ENCODE data around the gene PRKCD.

The PRKCD gene

DNA sequence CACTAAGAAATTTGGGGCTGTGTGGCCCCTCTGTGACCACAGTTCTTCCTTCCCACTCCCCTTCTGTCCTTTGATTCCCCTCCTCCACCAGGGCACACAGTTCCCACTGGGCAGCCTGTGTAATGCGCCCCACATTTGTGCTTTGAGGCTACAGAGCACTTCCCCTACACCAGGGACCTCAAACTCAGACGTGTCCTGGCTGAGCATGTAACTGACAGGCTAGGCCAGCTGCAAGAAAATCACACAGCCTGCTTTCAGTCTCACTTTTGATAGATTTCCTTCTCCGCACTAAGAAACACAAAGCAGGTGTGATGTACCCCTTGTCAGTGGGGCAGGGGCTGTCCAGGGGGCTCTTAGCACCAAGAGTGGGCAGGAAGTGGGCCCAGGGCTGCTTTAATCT, 29.6 kb downstream of the PRKCD start:
- DNase-seq (no peak), ATAC-seq (no peak)

DNA sequence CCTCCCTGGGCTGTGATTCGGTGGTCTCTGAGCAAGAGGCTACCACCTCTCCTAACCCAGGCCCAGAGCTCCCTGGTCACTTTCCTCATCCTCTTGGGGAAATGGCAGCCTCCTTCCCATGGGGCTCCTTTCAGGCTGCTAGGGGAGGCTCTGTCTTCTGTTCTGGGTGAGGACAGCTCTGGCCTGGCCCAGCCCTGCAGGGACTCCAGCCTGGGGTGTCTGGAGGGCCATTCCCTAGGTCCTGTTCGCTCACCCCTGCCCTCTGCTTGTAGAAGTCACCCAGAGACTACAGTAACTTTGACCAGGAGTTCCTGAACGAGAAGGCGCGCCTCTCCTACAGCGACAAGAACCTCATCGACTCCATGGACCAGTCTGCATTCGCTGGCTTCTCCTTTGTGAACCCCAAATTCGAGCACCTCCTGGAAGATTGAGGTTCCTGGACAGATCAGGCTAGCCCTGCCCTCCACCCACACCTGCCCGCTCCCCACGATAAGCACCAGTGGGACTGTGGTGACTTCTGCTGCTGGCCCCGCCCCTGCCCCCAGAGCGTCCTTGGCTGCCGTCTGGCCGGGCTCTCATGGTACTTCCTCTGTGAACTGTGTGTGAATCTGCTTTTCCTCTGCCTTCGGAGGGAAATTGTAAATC, 30.9 kb downstream of the PRKCD start:
- no peak for DNase-seq
- no peak for ATAC-seq

DNA sequence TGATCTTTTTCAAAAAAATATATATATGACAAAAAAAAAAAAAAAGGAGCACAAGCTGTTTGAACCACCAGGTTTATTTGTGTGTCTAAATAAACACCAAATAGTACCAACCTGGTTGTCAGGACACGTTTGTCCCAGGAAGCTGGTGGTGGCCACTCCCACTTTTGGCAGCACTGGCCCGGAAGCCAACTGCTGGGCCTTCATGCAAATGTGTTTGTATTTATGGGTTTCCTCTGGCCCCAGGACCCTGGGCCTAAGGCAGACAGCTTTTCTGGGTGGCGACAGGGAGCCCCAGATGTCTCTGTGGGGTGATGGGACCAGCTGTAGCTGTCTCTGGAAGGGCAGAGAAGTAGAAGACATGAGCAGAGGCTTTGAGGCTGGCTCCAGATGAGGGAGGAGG, 31.6 kb downstream of the PRKCD start:
- no peak for ATAC-seq

DNA sequence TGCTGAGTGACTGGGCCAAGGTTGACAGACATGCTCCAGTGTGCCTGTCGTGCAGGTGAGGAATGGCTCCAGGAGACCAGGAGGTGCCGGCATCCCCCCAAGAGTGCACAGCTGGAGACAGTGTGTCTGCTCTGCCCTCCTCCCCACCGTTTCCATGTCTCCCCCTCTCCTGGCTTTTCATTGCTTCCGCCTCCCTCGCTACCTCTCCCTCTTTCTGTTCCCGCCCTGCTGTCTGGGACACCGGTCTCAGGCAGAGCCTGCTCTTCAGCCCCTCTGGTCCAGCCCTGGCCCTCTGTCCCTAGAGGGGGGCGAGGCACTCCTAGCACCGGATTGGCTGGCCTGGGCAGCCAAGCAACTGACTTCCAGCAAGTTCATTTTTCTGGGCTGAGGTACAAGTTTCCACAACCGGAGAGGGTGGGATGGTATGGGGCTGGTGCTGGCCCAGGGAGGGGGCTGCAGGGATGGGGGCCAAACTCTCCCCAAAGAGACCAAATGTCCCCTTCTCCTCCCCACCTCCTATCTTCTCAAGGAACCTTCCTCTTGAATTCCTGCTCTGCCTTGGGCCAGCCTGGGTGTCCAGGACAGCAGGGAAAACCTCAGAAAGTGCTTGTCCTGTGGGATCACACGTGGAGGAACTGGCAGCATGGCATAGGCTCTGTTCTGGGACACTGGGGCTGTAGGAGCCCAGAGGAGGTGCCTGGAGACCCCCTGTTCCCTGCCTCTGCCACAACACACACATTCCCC, 32.6 kb downstream of the PRKCD start:
- ATAC-seq (no peak), DNase-seq (no peak)

More for the DNA sequence above, 31.6 kb downstream of the PRKCD start:
- DNase-seq, result no peak

DNA sequence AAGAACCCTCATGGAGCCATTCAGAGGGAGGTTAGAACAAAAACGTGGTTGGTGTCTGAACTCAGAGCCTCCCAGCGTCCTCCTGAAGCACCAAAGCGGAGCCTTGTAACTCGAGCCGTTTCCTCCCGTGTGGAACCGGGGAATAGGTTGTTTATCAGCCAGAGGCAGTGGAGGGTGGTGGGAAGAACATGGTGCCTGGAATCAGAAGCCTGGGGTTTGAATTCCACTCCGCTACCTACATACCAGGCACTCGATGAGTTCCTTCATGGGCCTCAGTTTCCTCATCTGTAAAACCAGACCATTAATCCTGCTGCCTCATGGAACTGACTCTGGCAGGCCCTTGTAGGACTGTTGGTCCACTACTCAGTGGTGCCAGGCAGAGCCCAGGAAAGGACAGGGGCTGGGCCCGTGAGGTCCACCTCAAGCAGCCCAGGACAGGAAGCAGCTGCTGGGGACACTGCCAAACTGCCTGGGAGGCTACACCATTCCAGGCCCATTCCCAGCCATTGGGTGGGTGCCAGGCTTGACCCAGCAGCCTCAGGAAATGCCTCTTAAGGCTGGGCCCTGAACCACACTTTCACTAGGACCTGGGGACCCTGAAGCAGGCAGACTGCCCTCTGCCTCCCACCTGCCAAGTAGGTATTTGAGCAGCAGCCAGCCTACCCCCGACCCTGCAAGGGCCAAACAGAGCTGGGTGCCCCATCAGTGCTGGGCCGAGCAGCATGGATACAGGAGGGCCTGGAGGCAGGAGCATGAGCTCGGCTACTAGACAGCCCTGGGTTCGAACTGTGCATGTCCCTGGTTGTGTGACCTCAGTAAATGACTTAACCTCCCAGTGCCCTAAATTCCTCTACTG, 33.4 kb downstream of the PRKCD start:
- DNase-seq (no peak), ATAC-seq (no peak)

DNA sequence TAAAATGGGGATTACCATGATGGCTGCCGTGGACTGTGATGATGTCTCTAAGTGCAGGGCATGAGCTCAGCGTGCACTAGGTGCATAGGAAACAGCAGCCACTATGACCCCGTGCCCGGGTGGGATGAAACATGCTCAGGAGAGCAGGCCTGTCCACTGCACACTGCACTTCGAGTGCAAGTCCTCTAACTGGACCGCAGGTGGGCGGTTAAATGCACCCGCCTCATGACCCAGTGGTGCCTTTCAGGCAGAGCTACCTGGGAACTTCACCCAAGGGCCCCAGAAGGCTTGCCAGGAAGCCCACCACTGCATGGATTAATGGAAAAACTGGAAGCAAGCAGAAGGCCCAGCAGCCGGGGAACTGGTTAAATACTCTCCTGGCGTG, 34.0 kb downstream of the PRKCD start:
- DNase-seq (no peak), ATAC-seq (no peak)

DNA sequence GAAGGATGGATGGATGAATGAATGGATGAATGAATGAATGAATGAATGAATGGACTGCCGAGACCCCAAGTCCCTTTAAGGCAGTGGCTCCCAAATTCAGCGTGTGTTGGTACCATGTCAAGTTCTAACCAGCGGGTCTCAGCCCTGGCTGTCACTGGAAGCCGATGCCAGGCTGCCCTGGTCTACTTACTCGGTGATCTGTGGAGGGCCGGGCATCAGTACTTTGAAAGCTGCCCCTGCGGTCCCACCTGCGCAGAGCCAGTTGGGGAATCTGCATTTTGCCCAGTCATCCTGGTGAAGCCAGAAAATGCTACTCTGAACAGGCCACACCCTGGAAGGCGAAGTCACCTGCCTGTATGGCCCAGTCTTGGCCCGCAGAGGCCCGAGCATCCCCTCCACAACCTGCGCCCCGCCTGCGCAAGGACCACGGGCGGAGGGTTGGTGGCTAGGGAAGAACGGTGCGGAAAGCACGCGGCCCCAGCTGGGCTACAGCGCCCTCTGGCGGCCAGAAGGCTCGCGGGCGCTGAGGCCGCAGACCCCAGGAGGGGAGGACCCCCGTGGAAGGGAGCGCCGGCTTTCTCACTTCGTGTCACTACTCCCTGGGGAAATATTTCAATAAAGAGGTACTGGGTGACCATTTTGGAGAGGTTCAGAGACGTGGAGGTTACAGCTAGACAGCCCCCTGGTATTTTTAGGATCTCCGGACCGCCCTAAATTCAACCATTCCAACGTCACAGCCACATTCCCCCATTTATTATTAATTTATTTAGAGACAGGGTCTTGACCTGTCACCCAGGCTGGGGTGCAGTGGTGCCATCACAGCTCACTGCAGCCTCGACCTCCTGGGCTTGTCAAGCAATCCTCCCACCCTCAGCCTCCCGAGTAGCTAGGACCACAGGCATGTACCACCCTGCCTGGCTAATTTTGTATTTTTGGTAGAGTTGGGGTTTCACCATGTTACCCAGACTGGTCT, 34.9 kb downstream of the PRKCD start:
- DNase-seq, result peak; percentile 74

DNA sequence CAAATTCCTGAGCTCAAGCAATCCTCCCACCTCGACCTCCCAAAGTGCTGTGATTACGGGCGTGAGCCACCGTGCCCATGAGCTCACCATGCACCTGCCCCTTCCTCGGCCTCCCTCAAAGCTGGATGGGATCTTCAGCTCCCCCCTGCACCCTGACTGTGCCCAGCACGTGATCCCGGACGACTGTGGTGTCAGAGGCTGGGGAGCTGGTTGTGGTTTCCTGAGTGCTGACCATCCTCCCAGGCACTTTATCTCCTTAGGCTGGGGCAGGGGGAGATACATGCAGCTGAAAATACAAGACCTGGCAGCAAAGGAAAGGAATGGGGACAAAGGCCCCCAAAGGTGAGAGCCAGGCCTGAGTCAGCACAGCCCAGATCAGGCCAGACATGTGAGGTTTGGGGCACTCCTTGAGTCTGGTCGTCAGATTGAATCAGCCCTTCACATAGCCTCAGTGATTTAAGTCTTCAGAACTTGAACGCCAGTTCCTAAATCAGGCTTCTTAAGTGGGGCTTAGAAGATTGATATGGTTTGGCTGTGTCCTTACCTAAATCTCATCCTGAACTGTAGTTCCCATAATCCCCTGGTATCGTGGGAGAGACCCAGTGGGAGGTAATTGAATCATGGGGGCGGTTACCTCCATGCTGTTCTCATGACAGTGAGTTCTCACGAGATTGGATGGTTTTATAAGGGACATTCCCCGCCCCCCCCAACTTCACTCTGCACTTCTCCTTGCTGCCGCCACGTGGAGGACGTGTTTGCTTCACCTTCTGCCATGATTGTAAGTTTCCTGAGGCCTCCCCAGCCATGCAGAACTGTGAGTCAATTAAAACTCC, 35.8 kb downstream of the PRKCD start:
- peak; percentile 45 for ATAC-seq
- DNase-seq, result peak; percentile 39

More for the DNA sequence above, 34.9 kb downstream of the PRKCD start:
- peak; percentile 73 for ATAC-seq

DNA sequence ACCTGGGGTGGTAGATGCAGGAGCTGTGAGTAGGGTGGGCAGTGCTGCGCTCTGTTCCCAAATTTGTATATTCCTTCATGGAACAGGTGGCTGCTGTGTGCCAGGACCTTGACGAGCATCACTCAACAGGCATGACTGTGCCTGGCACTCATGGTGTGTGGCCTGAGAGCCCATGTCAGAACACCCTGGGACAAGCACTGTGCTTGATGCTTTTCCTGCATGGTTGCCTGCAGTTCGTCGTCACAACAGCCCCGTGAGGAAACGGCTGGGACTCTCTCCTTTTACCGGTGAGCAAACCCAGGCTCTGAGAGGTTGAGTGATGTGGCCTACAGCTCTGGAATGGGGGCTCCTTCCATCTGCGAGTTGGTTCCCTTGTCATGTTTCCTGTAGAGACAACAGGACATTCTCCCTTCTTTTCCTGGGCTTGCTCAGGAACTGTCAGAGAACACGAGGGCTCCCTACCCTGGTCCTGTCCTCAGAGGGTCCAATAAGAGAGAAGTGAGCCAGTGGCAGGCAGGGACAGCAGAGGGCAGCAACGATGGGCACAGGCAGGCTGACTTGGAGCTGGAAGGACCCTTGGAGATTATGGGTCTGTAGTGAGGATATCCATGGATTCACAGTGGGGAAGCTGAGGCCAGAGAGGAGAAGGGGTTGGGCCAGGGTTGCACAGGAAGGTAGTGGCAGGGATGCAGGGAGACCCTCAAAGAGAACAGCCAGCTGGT, 37.4 kb downstream of the PRKCD start:
- no peak for DNase-seq
- ATAC-seq, result no peak

DNA sequence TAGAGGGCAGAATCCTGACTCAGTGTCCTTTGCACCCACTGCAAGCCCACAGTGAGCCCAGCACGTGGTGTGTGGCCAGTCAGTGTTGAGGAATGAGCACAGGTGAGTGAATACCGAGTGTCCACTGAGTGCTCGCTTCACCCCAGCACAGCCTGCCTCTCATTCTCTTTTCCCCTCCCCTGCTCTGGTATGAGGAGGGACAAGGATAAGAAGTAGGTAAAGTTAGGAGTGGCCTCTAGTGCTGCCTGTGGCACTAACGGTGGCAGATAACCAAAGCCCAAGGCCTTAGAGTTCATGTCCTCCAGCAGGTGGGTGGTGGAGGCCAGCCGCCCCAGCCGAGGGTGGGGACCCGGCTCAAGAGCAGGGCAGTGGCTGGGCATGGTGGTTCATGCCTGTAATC, 38.0 kb downstream of the PRKCD start:
- DNase-seq, result no peak
- no peak for ATAC-seq

DNA sequence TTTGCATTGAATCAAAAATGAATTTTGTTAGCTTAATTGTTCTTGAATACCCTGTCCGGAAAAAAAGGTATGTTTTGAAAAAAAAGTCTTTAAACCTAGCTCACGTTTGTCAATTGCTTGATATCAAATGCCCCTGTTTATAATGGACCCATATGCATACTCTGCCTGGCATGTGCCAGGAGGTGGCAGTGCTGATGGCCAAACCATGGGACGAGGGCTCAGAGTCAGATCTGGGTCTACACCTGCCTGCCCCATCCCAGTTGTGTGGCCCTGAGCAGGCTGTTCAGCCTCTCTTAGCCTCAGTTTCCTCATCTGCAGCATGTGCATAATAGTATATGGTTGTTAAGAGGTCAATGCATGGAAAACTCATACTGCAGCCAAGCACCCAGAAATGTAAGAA, 38.8 kb downstream of the PRKCD start:
- ATAC-seq (no peak), DNase-seq (no peak)

DNA sequence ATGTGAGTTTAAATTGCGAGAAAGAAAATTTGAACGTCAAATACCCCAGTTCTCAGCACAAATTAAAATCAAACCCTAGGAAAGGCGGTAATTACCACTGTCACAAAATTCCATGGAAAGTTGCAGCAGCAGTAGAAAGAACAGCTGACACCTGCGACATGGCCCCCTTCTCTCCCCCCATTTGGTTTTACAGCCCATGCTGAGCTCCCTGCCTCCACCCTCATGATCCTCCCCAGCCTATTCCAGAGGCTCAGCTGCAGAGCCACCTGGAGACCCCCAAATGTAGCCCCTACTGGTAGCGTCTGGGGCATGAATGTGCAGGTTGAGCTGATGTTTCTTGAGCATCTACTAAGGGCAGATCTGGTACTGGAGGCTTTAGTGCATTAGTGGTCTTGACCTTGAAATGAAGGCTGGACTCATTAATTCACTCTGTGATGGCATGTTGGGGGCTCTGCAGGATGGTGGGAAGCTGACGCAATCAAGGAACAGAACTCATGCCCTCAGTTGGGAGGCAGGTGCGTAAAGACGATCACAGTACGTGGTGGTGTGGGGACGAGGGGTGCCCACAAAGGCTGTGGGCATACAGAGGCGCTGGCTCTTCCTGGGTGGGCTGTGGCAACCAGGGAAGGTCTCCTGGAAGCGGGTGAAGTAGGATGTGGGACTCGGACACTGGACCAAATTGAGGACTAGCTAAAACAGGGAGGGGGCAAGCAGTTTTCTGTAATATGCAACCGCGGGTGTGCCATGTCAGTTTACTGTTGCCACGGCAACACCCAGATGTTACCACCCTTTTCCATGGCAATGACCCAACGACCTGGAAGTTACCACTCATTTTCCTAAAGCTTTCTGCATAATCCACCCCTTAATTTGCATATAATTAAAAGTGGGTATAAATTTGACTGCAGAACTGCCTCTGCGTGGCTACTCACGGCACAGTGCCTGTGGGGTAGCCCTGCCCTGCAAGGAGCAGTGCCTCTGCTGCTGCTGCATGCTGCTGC, 39.8 kb downstream of the PRKCD start:
- DNase-seq (no peak), ATAC-seq (no peak)

DNA sequence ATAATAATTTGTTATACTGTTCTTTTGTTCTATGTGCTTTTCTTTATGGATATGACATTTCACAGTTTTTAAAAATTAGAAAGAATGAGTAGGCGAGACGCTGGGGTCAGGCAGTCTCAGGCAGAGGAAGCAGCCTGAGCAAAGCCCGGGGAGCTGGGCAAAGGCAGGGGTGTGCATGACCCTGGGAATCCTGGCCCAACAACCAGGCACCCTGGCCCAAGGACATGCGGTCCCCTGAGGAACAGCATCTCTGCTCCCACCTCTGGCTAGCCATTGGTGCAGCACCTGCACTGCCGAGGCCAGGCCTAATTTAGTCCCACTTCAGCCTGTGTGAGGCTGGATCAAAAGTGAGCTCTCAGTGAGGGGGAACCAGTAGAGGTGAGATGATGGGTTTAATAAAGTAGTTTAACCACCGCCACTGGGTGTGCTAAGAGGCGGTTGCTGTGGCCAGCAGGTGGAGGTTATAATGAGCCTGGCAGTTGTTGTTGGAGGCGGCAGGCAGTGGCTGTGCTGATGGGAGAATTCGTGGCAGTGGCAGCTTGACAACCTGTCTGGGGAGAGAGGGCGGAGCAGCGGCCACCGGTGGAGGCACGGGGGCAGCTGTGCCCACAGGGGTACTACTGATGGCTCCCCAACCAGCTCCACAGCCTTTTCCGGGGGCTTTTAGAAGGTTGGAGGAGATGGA, 41.5 kb downstream of the PRKCD start:
- DNase-seq (no peak), ATAC-seq (no peak)

DNA sequence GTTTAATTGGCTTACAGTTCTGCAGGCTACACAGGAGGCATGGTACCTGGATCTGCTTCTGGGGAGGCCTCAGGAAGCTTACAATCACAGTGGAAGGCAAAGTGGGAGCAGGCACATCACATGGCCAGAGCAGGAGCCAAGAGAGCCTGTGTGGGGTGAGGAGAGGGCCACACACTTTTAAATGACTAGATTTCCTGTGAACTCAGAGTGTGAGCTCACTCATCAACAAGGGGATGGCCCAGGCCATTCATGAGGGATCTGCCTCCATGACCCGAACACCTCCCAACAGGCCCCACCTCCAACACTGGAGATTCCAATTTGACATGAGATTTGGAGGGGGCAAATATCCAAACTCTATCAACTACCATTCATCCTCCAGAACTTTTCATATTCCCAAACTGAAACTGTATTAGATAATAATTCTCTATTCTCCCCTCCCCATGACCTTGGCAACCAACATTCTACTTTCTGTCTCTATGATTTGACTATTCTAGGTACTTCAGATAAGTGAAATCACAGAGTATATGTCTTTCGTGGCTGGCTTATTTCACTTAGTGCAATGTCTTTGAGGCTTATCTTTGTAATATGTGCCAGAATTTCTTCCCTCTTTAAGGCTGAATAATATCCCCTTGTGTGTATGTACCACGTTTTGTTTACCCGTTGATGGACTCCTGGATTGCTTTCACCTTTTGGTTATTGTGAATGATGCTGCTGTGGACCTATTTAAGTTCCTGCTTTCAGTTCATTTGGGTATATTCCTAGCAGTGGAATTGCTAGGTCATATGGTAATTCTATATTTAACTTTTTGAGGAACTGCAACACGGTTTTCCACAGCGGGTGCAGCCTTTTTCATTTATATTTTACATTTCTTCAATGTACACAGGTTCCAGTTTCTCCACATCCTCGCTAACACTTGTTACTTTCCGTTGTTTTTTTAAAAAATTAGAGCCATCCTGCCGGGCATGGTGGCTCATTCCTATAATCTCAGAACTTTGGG, 51.0 kb downstream of the PRKCD start:
- ATAC-seq (peak; percentile 49), DNase-seq (no peak)

DNA sequence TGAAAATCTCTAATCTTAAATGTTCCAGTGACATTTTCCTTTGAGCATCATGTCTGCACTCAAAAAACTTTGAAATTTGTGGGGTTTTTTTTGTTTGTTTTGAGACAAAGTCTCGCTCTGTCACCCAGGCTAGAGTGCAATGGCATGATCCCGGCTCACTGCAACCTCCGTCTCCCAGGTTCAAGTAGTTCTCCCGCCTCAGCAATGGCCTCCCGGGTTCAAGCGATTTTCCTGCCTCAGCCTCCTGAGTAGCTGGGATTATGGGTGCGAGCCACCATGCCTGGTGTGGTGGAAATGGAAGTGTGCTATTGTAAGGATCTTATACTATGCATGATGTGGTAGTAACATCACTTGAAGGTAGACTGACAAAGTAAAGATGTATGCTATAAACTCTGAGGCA, 52.3 kb downstream of the PRKCD start:
- DNase-seq (no peak), ATAC-seq (no peak)

DNA sequence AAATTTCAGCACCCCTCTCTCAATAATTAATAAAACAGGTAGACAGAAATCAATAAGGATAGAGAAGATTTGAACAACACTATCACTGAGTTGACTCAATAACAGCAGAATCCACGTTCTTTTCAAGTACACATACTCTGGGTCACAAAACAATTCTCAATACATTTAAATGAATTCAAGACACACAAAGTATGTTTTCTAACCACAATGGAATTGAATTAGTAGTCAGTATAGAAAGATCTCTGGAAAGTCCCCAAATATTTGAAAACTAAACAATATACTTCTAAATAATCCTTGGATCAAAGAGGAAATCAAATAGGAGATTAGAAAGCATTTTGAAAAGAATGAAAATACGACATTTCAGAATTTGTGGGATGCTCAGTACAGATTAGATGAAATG, 54.8 kb downstream of the PRKCD start:
- DNase-seq, result no peak
- ATAC-seq, result no peak

DNA sequence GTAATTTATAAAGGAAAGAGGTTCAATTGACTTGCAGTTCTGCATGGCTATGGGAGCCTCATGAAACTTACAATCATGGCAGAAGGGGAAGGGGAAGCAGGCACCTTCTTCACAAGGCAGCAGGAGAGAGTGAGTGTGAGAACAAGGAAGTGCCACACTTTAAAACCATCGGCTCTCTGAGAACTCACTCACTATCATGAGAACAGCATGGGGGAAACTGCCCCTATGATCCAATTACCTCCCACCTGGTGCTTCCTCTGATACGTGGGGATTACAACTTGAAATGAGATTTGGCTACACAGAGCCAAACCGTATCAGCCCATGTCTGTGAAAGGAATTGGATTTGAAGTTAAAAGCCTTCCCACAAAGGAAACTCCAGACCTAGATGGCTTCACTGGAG, 55.7 kb downstream of the PRKCD start:
- no peak for DNase-seq
- no peak for ATAC-seq
